Transverse colon (tissue), 4 donors: ENCODE data around the gene FGF1. TPM values are rescaled to one million over a fixed set of nuclear protein-coding genes. Genes with fewer than 3 reads are reported as not detected.

Experiments used
- DNase-seq: peaks from one replicate; pipeline ENCODE4 v3.0.0-alpha.2; 2019
- H3K27ac ChIP-seq, 4 donors: fragments of 200-600 bp; sonication (generic); 2 replicates each; pipeline ENCODE4 v1.5.1; 2016 to 2018; ENCODE audit warnings: inconsistent platforms in 4 of 4
- H3K27me3 ChIP-seq: fragments of 200-600 bp; sonication (generic); 2 replicates; pipeline ENCODE4 v1.5.1; 2017; ENCODE audit warnings: inconsistent platforms
- H3K36me3 ChIP-seq, 4 donors: fragments of 200-600 bp; sonication (generic); 2 replicates each; pipeline ENCODE4 v1.5.1; 2017 to 2019; ENCODE audit warnings: inconsistent platforms in 4 of 4
- H3K4me1 ChIP-seq, 4 donors: fragments of 200-600 bp; sonication (generic); 2 replicates each; pipeline ENCODE4 v1.5.1; 2017 to 2020; ENCODE audit warnings: inconsistent platforms in 4 of 4
- H3K4me3 ChIP-seq, 4 donors: fragments of 200-600 bp; sonication (generic); 1 replicate in 1 of 4; 2 replicates in 3 of 4; pipeline versions ENCODE4 v1.5.1 to v1.6.1; 2017 to 2019; ENCODE audit warnings: inconsistent platforms in 4 of 4
- H3K9me3 ChIP-seq, 2 donors: fragments of 200-600 bp; sonication (generic); 2 replicates each; pipeline ENCODE4 v1.5.1; 2017 to 2019; ENCODE audit warnings: inconsistent platforms in 2 of 2
- EP300 ChIP-seq: sonication (generic); formaldehyde crosslinking; IDR thresholded peaks from one replicate; pipeline ENCODE4 v1.6.1; 2017; ENCODE audit warnings: antibody characterized with exemption, low read depth
- POLR2A ChIP-seq: fragments of 450-650 bp; IDR thresholded peaks from one replicate; pipeline ENCODE4 v1.6.1; 2016; ENCODE audit warnings: antibody characterized with exemption, mild to moderate bottlenecking, moderate library complexity
- POLR2AphosphoS5 ChIP-seq, 3 donors: sonication (generic); formaldehyde crosslinking; IDR thresholded peaks; one replicate each; pipeline ENCODE4 v1.6.1; 2016; ENCODE audit warnings: antibody characterized with exemption in 3 of 3
- WGBS, 2 donors: methylation state at CpG; one replicate each; pipeline ENCODE4 v1.1.5; 2018; ENCODE audit warnings: low coverage in 1 of 2; 5-methylcytosine and 5-hydroxymethylcytosine counted together
- in situ Hi-C, 4 donors: fragments of 200-750 bp; cut with MboI; loops; one replicate each; pipeline versions ENCODE4 v1.15.0 to v1.15.1; 2017; ENCODE audit warnings: low sequenced_read_pairs in 3 of 4, low pct_ligation_motif_present in 1 of 4, low pct_unique_long_range_greater_than_20kb in 1 of 4
- intact Hi-C: fragments of 100-400 bp; cut with DNase I; formaldehyde crosslinking; loops from one replicate; pipeline ENCODE4 v1.15.1; 2023; ENCODE audit warnings: low total_unique reads
- total RNA-seq, 4 donors: library from RNA; depleted of rRNA; stranded (reverse); fragments of >200 nt; gene quantifications; one replicate each; pipeline ENCODE4 v1.1.0, GENCODE V29; 2016
- TF ChIP-seq, protein P1 (sequence below), 5 experiments: fragments of 200-600 bp in 3 of 5; fragments of 450-650 bp in 2 of 5; sonication (generic) in 3 of 5; IDR thresholded peaks; 1 replicate in 2 of 5; 2 replicates in 3 of 5; pipeline ENCODE4 v1.5.1; 2016 to 2017; ENCODE audit warnings: antibody characterized with exemption in 5 of 5, inconsistent platforms in 3 of 5, mild to moderate bottlenecking in 2 of 5, moderate library complexity in 1 of 5

Gene FGF1
- total RNA-seq, 4 donors from 2014 or later = 0.32 to 0.41 TPM; not detected in 2

DNA sequence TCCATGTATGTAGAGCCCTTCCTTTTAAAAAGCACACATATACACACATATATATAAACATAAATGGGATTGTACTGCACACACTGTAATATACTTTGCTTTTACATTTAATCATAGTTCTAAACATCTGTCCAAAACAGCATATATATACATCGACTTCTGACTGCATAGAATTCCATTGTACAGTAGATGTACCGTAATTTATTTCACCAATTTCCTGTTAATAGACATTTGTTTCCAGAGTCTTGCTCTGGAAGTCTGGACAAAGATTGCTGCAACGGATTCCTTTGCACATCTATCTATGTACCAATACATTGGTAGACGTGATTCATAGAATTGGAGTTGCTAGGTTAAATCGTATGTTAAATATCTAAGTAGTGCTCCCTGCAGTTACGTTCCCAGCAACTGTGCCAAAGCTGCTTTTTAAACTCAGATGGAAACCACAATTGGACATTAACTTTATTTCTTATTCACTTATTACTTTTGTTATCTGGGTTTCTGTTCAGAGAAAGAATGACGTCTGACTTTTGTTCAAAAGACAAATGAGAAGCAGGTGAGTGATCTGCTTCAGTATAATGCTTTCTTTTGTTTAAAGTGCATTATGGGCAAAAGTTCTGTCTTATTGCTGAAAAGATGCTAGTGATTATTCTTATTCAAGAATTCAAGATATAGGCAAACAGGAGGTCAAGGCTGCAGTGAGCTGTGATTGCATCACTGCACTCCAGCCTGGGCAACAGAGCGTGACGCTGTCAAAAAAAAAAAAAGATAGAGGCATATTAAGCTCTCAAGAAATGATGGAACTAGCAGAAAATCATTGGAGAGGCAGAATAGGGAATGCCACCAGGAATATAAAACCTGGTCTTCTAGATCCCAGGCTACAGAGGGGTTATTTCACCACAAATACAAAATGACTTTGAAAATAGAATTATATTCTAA is 138.2 kb downstream of the FGF1 start:
- Histone ChIP-seq H3K4me1 (peaks cover 0 to 9% (median 6%) of the 10 kb centered on the region in 4 donors), H3K27ac (no peak overlapping the region), H3K9me3 (no peaks in the 10 kb centered on the region), H3K4me3 (no peak overlapping the region), H3K27me3 (peaks cover 22% of the 10 kb centered on the region), H3K36me3 (no peaks in the 10 kb centered on the region)
- no peak for DNase-seq
- intact Hi-C loops (no loop called here), in situ Hi-C loops (loop anchor here in 1 of 4 donors (25.0 kb wide), 1 partner anchor 385 kb away; no protein-coding TSS in a partner anchor)
- TF ChIP-seq EP300 (no peak), POLR2A (no peak), POLR2AphosphoS5 (IDR thresholded peaks at IDR 0.05) (no peak)
- TF ChIP-seq, protein P1, sequence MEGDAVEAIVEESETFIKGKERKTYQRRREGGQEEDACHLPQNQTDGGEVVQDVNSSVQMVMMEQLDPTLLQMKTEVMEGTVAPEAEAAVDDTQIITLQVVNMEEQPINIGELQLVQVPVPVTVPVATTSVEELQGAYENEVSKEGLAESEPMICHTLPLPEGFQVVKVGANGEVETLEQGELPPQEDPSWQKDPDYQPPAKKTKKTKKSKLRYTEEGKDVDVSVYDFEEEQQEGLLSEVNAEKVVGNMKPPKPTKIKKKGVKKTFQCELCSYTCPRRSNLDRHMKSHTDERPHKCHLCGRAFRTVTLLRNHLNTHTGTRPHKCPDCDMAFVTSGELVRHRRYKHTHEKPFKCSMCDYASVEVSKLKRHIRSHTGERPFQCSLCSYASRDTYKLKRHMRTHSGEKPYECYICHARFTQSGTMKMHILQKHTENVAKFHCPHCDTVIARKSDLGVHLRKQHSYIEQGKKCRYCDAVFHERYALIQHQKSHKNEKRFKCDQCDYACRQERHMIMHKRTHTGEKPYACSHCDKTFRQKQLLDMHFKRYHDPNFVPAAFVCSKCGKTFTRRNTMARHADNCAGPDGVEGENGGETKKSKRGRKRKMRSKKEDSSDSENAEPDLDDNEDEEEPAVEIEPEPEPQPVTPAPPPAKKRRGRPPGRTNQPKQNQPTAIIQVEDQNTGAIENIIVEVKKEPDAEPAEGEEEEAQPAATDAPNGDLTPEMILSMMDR (IDR thresholded peaks at IDR 0.05) = no peak
- WGBS, 2 donors = 91 to 97% methylated on average over 5 to 9 of the region's 9 CpGs

DNA sequence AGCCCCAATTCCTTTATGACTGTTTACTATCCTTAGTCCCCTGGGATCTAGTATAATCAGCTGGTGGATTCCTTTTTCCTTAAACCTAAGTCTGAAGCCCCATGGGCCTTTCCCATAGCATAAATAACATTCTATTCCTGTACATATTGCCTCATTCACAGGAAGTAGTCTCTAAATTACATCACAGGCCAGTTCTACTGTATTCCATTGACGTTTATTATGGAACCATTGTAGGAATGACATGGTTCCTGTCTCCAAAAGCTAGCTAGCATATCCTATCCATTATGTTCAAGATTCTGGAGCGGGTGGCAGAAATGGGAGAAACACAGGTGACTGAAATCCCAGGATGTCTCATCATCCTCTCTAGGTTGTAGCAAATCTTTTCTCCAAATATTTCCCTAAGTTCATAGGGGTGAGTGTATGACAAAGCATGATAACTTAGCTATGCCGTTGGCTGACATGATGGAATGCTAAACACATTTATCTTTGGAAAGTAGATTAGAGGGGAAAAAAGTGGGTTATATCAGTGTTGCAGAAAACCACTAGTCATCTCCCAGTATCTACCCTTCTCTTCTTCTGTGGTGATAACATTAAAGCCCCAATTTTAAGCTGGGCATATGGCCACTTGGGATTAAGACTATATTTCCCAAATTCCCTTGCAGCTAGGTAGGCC is 140.1 kb downstream of the FGF1 start:
- 75 to 81% methylated on average over 3 of the region's 3 CpGs for whole genome bisulfite sequencing, 2 donors
- peaks cover 3% of the 10 kb centered on the region for H3K27me3 ChIP-seq
- in situ Hi-C loops (loop anchor here in 1 of 4 donors (25.0 kb wide), 1 partner anchor 383 kb away; no protein-coding TSS in a partner anchor), intact Hi-C loops (no loop called here)
- no peak for DNase-seq
- H3K4me1 ChIP-seq = peaks cover 0 to 12% (median 0%) of the 10 kb centered on the region in 4 donors
- H3K36me3 ChIP-seq = no peaks in the 10 kb centered on the region
- no peak overlapping the region for H3K4me3 ChIP-seq
- TF ChIP-seq POLR2AphosphoS5 (IDR thresholded peaks at IDR 0.05) (no peak), POLR2A (no peak), EP300 (no peak)
- TF ChIP-seq, protein P1 (IDR thresholded peaks at IDR 0.05) = no peak
- no peaks in the 10 kb centered on the region for H3K9me3 ChIP-seq
- no peak overlapping the region for H3K27ac ChIP-seq

DNA sequence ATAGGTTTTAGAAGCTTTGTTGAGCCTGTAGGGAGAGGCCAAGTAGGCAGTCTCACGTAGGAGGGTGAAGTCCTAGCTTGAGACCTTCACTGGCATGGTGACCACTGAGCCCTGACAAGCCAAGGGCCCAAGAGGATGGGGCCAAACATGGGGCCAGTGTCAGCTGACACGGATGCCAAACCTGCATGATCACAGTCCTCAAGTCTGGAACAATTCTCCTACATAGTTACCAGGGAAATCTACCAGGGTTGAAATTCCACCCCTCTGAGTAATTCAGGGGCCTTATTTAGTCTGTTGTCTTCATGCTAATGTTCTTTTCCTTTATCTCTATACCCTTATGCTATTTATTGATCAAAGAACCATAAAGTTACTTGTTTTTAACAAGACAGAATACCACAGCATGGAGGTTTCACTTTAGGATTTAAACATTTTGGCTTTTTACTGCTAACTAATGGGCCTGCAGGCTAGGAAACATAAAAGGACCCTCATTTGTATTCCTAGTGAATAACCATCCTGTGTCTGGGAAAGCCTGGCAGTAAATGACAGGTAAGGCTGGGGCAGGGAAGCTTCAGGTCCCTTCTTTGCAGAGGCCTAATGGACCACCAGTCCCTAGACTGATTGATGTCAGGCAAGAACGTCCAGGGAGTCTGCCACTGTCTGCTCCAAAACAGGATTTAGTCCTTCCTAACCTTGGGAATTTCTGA is 140.8 kb downstream of the FGF1 start:
- no peak for DNase-seq
- intact Hi-C loops (no loop called here), in situ Hi-C loops (loop anchor here in 1 of 4 donors (25.0 kb wide), 1 partner anchor 383 kb away; no protein-coding TSS in a partner anchor)
- peaks cover 0 to 12% (median 0%) of the 10 kb centered on the region in 4 donors for H3K4me1 ChIP-seq
- H3K9me3 ChIP-seq = no peaks in the 10 kb centered on the region
- TF ChIP-seq, protein P1 (IDR thresholded peaks at IDR 0.05) = no peak
- TF ChIP-seq POLR2AphosphoS5 (IDR thresholded peaks at IDR 0.05) (no peak), EP300 (no peak), POLR2A (no peak)
- H3K36me3 ChIP-seq = no peaks in the 10 kb centered on the region
- H3K27ac ChIP-seq = no peak overlapping the region
- 70% methylated on average over 3 of the region's 3 CpGs; no CpG with 5 or more reads in 1 of the 2 donors for WGBS, 2 donors
- no peak overlapping the region for H3K4me3 ChIP-seq
- no peaks in the 10 kb centered on the region for H3K27me3 ChIP-seq
